ENCODE measurements around the gene DPP10. TPM values are rescaled to one million over a fixed set of nuclear protein-coding genes. Genes with fewer than 3 reads are reported as not detected.
A peak's percentile ranks its signal among the peaks of the same experiment; 100 is the strongest.

DPP10 gene
- total RNA-seq, 2 donors from 2014 or later: 3.1 to 11.2 TPM

- ATAC-seq: no peak
- TF ChIP-seq CTCF (IDR thresholded peaks at IDR 0.05): no peak
- TF ChIP-seq POLR2A (IDR thresholded peaks at IDR 0.05): no peak
- 73 to 77% methylated on average over 3 of the region's 3 CpGs for WGBS, 2 donors
- DNase-seq: no peak
- Histone ChIP-seq H3K27me3 (no peaks in the 10 kb centered on the region), H3K9me3 (no peaks in the 10 kb centered on the region), H3K36me3 (replicated peaks in 1 of 2; ENCODE audit: insufficient read depth in 1 of 2, low read depth in 2 of 2) (no peaks in the 10 kb centered on the region), H3K4me3 (no peak overlapping the region), H3K27ac (no peak overlapping the region), H3K4me1 (no peaks in the 10 kb centered on the region)
- intact Hi-C loops (cut with DNase I): no loop called here
These were observed 92.0 kb downstream of the DPP10 start for GRCh38 chr2:114534116-114535084.

GRCh38 chr2:114537777-114538176 lies 95.3 kb downstream of the DPP10 start:
- no peaks in the 10 kb centered on the region for H3K36me3 ChIP-seq (replicated peaks in 1 of 2; ENCODE audit: insufficient read depth in 1 of 2, low read depth in 2 of 2)
- no peaks in the 10 kb centered on the region for H3K9me3 ChIP-seq
- no peak overlapping the region for H3K4me3 ChIP-seq
- intact Hi-C loops (cut with DNase I): no loop called here
- DNase-seq: no peak
- TF ChIP-seq CTCF (IDR thresholded peaks at IDR 0.05): no peak
- TF ChIP-seq POLR2A (IDR thresholded peaks at IDR 0.05): no peak
- ATAC-seq: no peak
- H3K27ac ChIP-seq: no peak overlapping the region
- WGBS, 2 donors: 69 to 79% methylated on average over 1 of the region's 1 CpG
- H3K27me3 ChIP-seq: no peaks in the 10 kb centered on the region
- H3K4me1 ChIP-seq: peaks cover 4% of the 10 kb centered on the region

GRCh38 chr2:114542695-114543094 lies 100.3 kb downstream of the DPP10 start:
- 4 to 11% methylated on average over 2 of the region's 2 CpGs for WGBS, 2 donors
- no peaks in the 10 kb centered on the region for H3K9me3 ChIP-seq
- H3K4me3 ChIP-seq: no peak overlapping the region
- DNase-seq (no peak), ATAC-seq (peak; percentile 57)
- H3K27me3 ChIP-seq: no peaks in the 10 kb centered on the region
- H3K27ac ChIP-seq: peak overlapping the region in 2 of 4 donors; percentile 42 to 66
- H3K4me1 ChIP-seq: peaks cover 30% of the 10 kb centered on the region
- no peak for TF ChIP-seq POLR2A (IDR thresholded peaks at IDR 0.05)
- no peak for TF ChIP-seq CTCF (IDR thresholded peaks at IDR 0.05)
- H3K36me3 ChIP-seq (replicated peaks in 1 of 2; ENCODE audit: insufficient read depth in 1 of 2, low read depth in 2 of 2): no peaks in the 10 kb centered on the region
- intact Hi-C loops (cut with DNase I): no loop called here

- DNase-seq (peak; percentile 21 to 58 (median 44)), ATAC-seq (peak; percentile 74)
- H3K4me3 ChIP-seq: no peak overlapping the region
- intact Hi-C loops (cut with DNase I): no loop called here
- 1 to 7% methylated on average over 7 of the region's 7 CpGs for WGBS, 2 donors
- no peak for TF ChIP-seq POLR2A (IDR thresholded peaks at IDR 0.05)
- TF ChIP-seq CTCF (IDR thresholded peaks at IDR 0.05): peak in 5 of 7 experiments; percentile 16 to 60 (median 52)
- H3K27ac ChIP-seq: peak overlapping the region in 2 of 4 donors; percentile 42 to 66
- peaks cover 30% of the 10 kb centered on the region for H3K4me1 ChIP-seq
- H3K9me3 ChIP-seq: no peaks in the 10 kb centered on the region
- no peaks in the 10 kb centered on the region for H3K27me3 ChIP-seq
- H3K36me3 ChIP-seq (replicated peaks in 1 of 2; ENCODE audit: insufficient read depth in 1 of 2, low read depth in 2 of 2): no peaks in the 10 kb centered on the region
These were observed 100.9 kb downstream of the DPP10 start for GRCh38 chr2:114543236-114543766.

Measured in body of pancreas (tissue), 4 donors.